ENCODE results near the gene COPZ1. TPM values are rescaled to one million over a fixed set of nuclear protein-coding genes. Genes with fewer than 3 reads are reported as not detected.

Gene COPZ1
- total and polyA plus RNA-seq, 9 of the 15 experiments (the other 6 are each of a cell fraction or from before 2014, with no cell fraction given), result 137 to 487 (median 233) TPM

- TF ChIP-seq NCOA2 (IDR thresholded peaks at IDR 0.05; ENCODE audit: partially characterized antibody in 2 of 2) (no peak), MTA3 (IDR thresholded peaks at IDR 0.05; ENCODE audit: borderline replicate concordance) (0 out of 2 replicates have a peak, but pooled peaks have one; percentile 17), NR0B1 (IDR thresholded peaks at IDR 0.05; ENCODE audit: partially characterized antibody) (no peak), ZNF165 (CRISPR knock-in tag; IDR thresholded peaks at IDR 0.05; ENCODE audit: borderline replicate concordance) (no peak), SLC30A9 (CRISPR knock-in tag; IDR thresholded peaks at IDR 0.05) (no peak), ILF3 (IDR thresholded peaks at IDR 0.05; ENCODE audit: borderline replicate concordance) (peak; percentile 39; the same call in 1 of the 2 replicates), ZFX (CRISPR knock-in tag; IDR thresholded peaks at IDR 0.05) (no peak), HNRNPK (IDR thresholded peaks at IDR 0.05; ENCODE audit: low read depth, low read length, poor library complexity, severe bottlenecking) (no peak), DEAF1 (CRISPR knock-in tag; IDR thresholded peaks at IDR 0.05) (peak; percentile 36), ZEB2 (IDR thresholded peaks at IDR 0.05) (peak; percentile 75), ZBTB1 (CRISPR knock-in tag; IDR thresholded peaks at IDR 0.05; ENCODE audit: borderline replicate concordance, low read depth) (no peak), U2AF1 (optimal IDR thresholded peaks at IDR 0.05; ENCODE audit: low read depth, low read length) (no peak), GTF2F1 (IDR thresholded peaks at IDR 0.05; ENCODE audit: low read depth, low read length) (no peak), BHLHE40 (IDR thresholded peaks at IDR 0.05; ENCODE audit: low read length) (peak; percentile 95), TCFL5 (CRISPR knock-in tag; conservative IDR thresholded peaks at IDR 0.05) (no peak), ZNF354B (CRISPR knock-in tag; IDR thresholded peaks at IDR 0.05) (no peak; the same call in 1 of the 2 replicates), STAT5B (CRISPR knock-in tag; IDR thresholded peaks at IDR 0.05) (no peak), ARNT (IDR thresholded peaks at IDR 0.05) (no peak; a peak in 1 of 4 replicates)
- TF ChIP-seq, protein P1, sequence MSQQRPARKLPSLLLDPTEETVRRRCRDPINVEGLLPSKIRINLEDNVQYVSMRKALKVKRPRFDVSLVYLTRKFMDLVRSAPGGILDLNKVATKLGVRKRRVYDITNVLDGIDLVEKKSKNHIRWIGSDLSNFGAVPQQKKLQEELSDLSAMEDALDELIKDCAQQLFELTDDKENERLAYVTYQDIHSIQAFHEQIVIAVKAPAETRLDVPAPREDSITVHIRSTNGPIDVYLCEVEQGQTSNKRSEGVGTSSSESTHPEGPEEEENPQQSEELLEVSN (IDR thresholded peaks at IDR 0.05; ENCODE audit: borderline replicate concordance in 1 of 2, extremely low read depth in 1 of 2, insufficient read depth in 1 of 2, insufficient read length in 1 of 2, low read depth in 1 of 2, low read length in 1 of 2, poor library complexity in 1 of 2, severe bottlenecking in 1 of 2), result no peak
- TF ChIP-seq, protein P2, sequence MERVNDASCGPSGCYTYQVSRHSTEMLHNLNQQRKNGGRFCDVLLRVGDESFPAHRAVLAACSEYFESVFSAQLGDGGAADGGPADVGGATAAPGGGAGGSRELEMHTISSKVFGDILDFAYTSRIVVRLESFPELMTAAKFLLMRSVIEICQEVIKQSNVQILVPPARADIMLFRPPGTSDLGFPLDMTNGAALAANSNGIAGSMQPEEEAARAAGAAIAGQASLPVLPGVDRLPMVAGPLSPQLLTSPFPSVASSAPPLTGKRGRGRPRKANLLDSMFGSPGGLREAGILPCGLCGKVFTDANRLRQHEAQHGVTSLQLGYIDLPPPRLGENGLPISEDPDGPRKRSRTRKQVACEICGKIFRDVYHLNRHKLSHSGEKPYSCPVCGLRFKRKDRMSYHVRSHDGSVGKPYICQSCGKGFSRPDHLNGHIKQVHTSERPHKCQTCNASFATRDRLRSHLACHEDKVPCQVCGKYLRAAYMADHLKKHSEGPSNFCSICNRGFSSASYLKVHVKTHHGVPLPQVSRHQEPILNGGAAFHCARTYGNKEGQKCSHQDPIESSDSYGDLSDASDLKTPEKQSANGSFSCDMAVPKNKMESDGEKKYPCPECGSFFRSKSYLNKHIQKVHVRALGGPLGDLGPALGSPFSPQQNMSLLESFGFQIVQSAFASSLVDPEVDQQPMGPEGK (CRISPR knock-in tag; IDR thresholded peaks at IDR 0.05; ENCODE audit: borderline replicate concordance), result 0 out of 2 replicates have a peak, but pooled peaks have one; percentile 65
Observed at GRCh38 chr12:54286042-54287030, 38.6 kb upstream of the COPZ1 start (continued).
